ENCODE data around the gene TGFBR3. TPM values are rescaled to one million over a fixed set of nuclear protein-coding genes. Genes with fewer than 3 reads are reported as not detected.

TGFBR3 gene
- total RNA-seq, 1 donor from 2014 or later, result 2.5 TPM

DNA sequence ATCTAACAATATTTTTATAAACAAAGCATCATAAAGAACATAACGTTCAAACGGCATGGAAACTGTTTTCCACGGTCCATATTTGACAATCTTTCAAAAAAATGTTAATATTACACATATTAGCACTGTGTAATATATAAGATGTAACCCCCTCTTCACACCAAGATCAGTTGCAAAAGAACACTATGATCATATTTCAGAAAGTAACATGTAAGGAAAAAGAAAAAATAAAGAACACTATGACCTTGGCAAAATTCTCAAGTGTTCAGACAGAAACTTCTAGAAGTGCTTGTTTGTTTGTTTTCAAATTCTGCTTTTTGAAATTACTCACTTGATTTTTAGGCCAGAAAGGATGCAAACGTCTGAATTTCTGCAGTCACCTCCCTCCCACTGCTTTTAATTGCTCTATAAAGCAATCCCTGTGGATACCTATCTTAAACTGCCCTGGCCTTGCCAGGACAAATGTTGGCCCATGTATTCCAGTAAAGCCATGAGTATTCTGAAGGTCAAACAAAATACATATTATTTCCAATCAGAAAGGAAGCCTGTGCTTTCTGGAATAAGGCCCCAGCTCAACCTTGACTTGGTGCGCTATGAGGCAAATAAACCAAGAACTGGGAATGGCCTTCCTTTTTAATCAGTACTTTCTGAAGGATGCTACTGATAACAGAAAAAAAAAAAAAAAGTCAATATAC, 68.6 kb downstream of the TGFBR3 start:
- Mint-ChIP-seq H3K27me3 (ENCODE audit: low read depth, unreplicated experiment) (no peaks in the 10 kb centered on the region), H3K27ac (ENCODE audit: unreplicated experiment) (no peak overlapping the region), H3K4me3 (ENCODE audit: unreplicated experiment) (no peak overlapping the region), H3K36me3 (ENCODE audit: low read depth, unreplicated experiment) (no peaks in the 10 kb centered on the region), H3K9me3 (ENCODE audit: unreplicated experiment) (no peaks in the 10 kb centered on the region), H3K4me1 (ENCODE audit: low read depth, unreplicated experiment) (peaks cover 18% of the 10 kb centered on the region)
- Histone ChIP-seq H3K9ac (ENCODE audit: low read length) (no peak overlapping the region), H2AFZ (ENCODE audit: low read depth, low read length) (no peak overlapping the region), H3K4me3 (ENCODE audit: insufficient read depth, low read depth, low read length) (no peak overlapping the region), H3K4me2 (ENCODE audit: low read length) (no peak overlapping the region), H3K9me3 (ENCODE audit: insufficient read depth, low read depth, low read length) (no peaks in the 10 kb centered on the region), H3K79me2 (ENCODE audit: insufficient read depth, low read length) (no peaks in the 10 kb centered on the region), H3K4me1 (ENCODE audit: insufficient read depth, low read length) (no peaks in the 10 kb centered on the region), H3K36me3 (ENCODE audit: insufficient read depth, low read length) (no peaks in the 10 kb centered on the region), H4K20me1 (ENCODE audit: insufficient read depth, low read length) (no peaks in the 10 kb centered on the region), H3K27me3 (ENCODE audit: insufficient read depth, low read length) (no peaks in the 10 kb centered on the region), H3K27ac (ENCODE audit: low read depth, low read length) (no peak overlapping the region)
- DNase-seq (ENCODE audit: low read depth) (no peak), FAIRE-seq (peak; percentile 52)
- TF ChIP-seq EZH2 (IDR thresholded peaks at IDR 0.05; ENCODE audit: insufficient read depth, low read length), result no peak
- TF ChIP-seq, protein P1, sequence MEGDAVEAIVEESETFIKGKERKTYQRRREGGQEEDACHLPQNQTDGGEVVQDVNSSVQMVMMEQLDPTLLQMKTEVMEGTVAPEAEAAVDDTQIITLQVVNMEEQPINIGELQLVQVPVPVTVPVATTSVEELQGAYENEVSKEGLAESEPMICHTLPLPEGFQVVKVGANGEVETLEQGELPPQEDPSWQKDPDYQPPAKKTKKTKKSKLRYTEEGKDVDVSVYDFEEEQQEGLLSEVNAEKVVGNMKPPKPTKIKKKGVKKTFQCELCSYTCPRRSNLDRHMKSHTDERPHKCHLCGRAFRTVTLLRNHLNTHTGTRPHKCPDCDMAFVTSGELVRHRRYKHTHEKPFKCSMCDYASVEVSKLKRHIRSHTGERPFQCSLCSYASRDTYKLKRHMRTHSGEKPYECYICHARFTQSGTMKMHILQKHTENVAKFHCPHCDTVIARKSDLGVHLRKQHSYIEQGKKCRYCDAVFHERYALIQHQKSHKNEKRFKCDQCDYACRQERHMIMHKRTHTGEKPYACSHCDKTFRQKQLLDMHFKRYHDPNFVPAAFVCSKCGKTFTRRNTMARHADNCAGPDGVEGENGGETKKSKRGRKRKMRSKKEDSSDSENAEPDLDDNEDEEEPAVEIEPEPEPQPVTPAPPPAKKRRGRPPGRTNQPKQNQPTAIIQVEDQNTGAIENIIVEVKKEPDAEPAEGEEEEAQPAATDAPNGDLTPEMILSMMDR (IDR thresholded peaks at IDR 0.05; ENCODE audit: insufficient read depth, low read depth, low read length), result no peak

DNA sequence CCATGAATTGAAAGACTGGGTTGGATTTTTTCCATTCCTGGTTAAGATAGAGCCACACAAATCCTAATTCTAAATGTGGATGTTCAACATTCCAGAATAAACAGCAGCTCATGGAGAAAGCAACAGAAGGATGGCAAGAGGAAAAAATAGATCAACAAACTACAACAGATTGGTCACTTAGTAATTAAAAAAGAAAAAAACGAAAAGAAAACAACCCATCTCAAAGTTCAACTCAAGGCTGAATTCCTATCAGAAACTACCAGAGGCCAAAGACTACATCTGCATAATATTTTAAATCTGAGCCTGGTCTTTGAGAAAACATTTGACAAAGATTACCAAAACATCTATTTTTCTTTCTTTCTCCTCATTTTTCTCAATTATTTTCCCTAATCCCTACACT, 69.9 kb downstream of the TGFBR3 start:
- FAIRE-seq (no peak), DNase-seq (ENCODE audit: low read depth) (no peak)
- no peak overlapping the region for H2AFZ ChIP-seq (ENCODE audit: low read depth, low read length)
- H3K4me3 Mint-ChIP-seq (ENCODE audit: unreplicated experiment), result no peak overlapping the region
- no peaks in the 10 kb centered on the region for H3K9me3 ChIP-seq (ENCODE audit: insufficient read depth, low read depth, low read length)
- no peaks in the 10 kb centered on the region for H4K20me1 ChIP-seq (ENCODE audit: insufficient read depth, low read length)
- no peaks in the 10 kb centered on the region for H3K9me3 Mint-ChIP-seq (ENCODE audit: unreplicated experiment)
- TF ChIP-seq, protein P1 (IDR thresholded peaks at IDR 0.05; ENCODE audit: insufficient read depth, low read depth, low read length), result no peak
- TF ChIP-seq EZH2 (IDR thresholded peaks at IDR 0.05; ENCODE audit: insufficient read depth, low read length), result no peak
- H3K27ac Mint-ChIP-seq (ENCODE audit: unreplicated experiment), result peak overlapping the region; percentile 10
- H3K27me3 ChIP-seq (ENCODE audit: insufficient read depth, low read length), result no peaks in the 10 kb centered on the region
- H3K4me2 ChIP-seq (ENCODE audit: low read length), result no peak overlapping the region
- no peaks in the 10 kb centered on the region for H3K36me3 Mint-ChIP-seq (ENCODE audit: low read depth, unreplicated experiment)
- H3K4me1 ChIP-seq (ENCODE audit: insufficient read depth, low read length), result no peaks in the 10 kb centered on the region
- peaks cover 18% of the 10 kb centered on the region for H3K4me1 Mint-ChIP-seq (ENCODE audit: low read depth, unreplicated experiment)
- no peak overlapping the region for H3K4me3 ChIP-seq (ENCODE audit: insufficient read depth, low read depth, low read length)
- no peak overlapping the region for H3K27ac ChIP-seq (ENCODE audit: low read depth, low read length)
- H3K36me3 ChIP-seq (ENCODE audit: insufficient read depth, low read length), result no peaks in the 10 kb centered on the region
- peaks cover 2% of the 10 kb centered on the region for H3K27me3 Mint-ChIP-seq (ENCODE audit: low read depth, unreplicated experiment)
- no peak overlapping the region for H3K9ac ChIP-seq (ENCODE audit: low read length)
- no peaks in the 10 kb centered on the region for H3K79me2 ChIP-seq (ENCODE audit: insufficient read depth, low read length)

DNA sequence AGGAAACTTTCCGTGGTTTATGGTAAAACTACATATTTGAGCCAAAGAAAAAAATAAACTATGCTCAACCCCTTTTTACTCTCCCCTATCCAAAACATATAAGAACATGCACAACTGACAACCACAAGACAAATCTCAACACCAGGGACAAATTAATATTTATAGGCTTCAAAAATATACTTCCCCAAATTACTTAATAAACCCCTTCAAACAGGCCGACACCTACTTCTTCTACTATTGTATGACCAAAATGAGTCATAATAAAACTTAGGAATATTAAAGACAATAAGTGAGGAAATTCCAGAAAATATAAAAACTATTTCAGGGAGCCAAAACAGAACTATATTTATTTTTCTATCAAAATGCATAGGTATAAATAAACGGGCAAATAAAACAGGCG, 71.5 kb downstream of the TGFBR3 start:
- TF ChIP-seq, protein P1 (IDR thresholded peaks at IDR 0.05; ENCODE audit: insufficient read depth, low read depth, low read length), result no peak
- no peak for TF ChIP-seq EZH2 (IDR thresholded peaks at IDR 0.05; ENCODE audit: insufficient read depth, low read length)
- Histone ChIP-seq H3K4me2 (ENCODE audit: low read length) (no peak overlapping the region), H3K27ac (ENCODE audit: low read depth, low read length) (no peak overlapping the region), H3K79me2 (ENCODE audit: insufficient read depth, low read length) (no peaks in the 10 kb centered on the region), H3K4me1 (ENCODE audit: insufficient read depth, low read length) (no peaks in the 10 kb centered on the region), H3K9ac (ENCODE audit: low read length) (no peak overlapping the region), H3K9me3 (ENCODE audit: insufficient read depth, low read depth, low read length) (no peaks in the 10 kb centered on the region), H3K4me3 (ENCODE audit: insufficient read depth, low read depth, low read length) (no peak overlapping the region), H3K27me3 (ENCODE audit: insufficient read depth, low read length) (no peaks in the 10 kb centered on the region), H2AFZ (ENCODE audit: low read depth, low read length) (no peak overlapping the region), H3K36me3 (ENCODE audit: insufficient read depth, low read length) (no peaks in the 10 kb centered on the region), H4K20me1 (ENCODE audit: insufficient read depth, low read length) (no peaks in the 10 kb centered on the region)
- Mint-ChIP-seq H3K4me1 (ENCODE audit: low read depth, unreplicated experiment) (peaks cover 13% of the 10 kb centered on the region), H3K27me3 (ENCODE audit: low read depth, unreplicated experiment) (peaks cover 2% of the 10 kb centered on the region), H3K9me3 (ENCODE audit: unreplicated experiment) (no peaks in the 10 kb centered on the region), H3K36me3 (ENCODE audit: low read depth, unreplicated experiment) (no peaks in the 10 kb centered on the region), H3K4me3 (ENCODE audit: unreplicated experiment) (no peak overlapping the region), H3K27ac (ENCODE audit: unreplicated experiment) (no peak overlapping the region)
- FAIRE-seq (no peak), DNase-seq (ENCODE audit: low read depth) (no peak)

All from astrocyte (in vitro differentiated cells and primary cell).